ENCODE data around the gene HSDL2. TPM values are rescaled to one million over a fixed set of nuclear protein-coding genes. Genes with fewer than 3 reads are reported as not detected.

Gene HSDL2
- total RNA-seq, 1 donor from 2014 or later: 27.8 TPM

GRCh38 chr9:112403614-112404201, 23.8 kb downstream of the HSDL2 start:
- H3K27me3 Mint-ChIP-seq: no peaks in the 10 kb centered on the region
- no peak overlapping the region for H3K4me3 Mint-ChIP-seq (ENCODE audit: low read depth)
- H3K27ac Mint-ChIP-seq: no peak overlapping the region
- peaks cover 7% of the 10 kb centered on the region for H3K9me3 Mint-ChIP-seq (ENCODE audit: low read depth)
- no peak for DNase-seq (ENCODE audit: low spot score, unreplicated experiment)
- TF ChIP-seq CTCF (IDR thresholded peaks at IDR 0.05; ENCODE audit: unreplicated experiment): no peak
- H3K36me3 Mint-ChIP-seq (ENCODE audit: insufficient read depth): peaks cover 27% of the 10 kb centered on the region
- H3K4me1 Mint-ChIP-seq (ENCODE audit: low read depth): peaks cover 8% of the 10 kb centered on the region

- Mint-ChIP-seq H3K36me3 (ENCODE audit: insufficient read depth) (peaks cover 24% of the 10 kb centered on the region), H3K4me1 (ENCODE audit: low read depth) (peaks cover 8% of the 10 kb centered on the region), H3K27ac (no peak overlapping the region), H3K9me3 (ENCODE audit: low read depth) (no peaks in the 10 kb centered on the region), H3K27me3 (no peaks in the 10 kb centered on the region), H3K4me3 (ENCODE audit: low read depth) (no peak overlapping the region)
- TF ChIP-seq CTCF (IDR thresholded peaks at IDR 0.05; ENCODE audit: unreplicated experiment): no peak
- no peak for DNase-seq (ENCODE audit: low spot score, unreplicated experiment)
Measured at GRCh38 chr9:112404508-112404932, 24.6 kb downstream of the HSDL2 start.

GRCh38 chr9:112408275-112408674, 28.4 kb downstream of the HSDL2 start:
- Mint-ChIP-seq H3K27me3 (no peaks in the 10 kb centered on the region), H3K4me1 (ENCODE audit: low read depth) (no peaks in the 10 kb centered on the region), H3K4me3 (ENCODE audit: low read depth) (no peak overlapping the region), H3K36me3 (ENCODE audit: insufficient read depth) (peaks cover 21% of the 10 kb centered on the region), H3K27ac (no peak overlapping the region), H3K9me3 (ENCODE audit: low read depth) (no peaks in the 10 kb centered on the region)
- DNase-seq (ENCODE audit: low spot score, unreplicated experiment): no peak
- no peak for TF ChIP-seq CTCF (IDR thresholded peaks at IDR 0.05; ENCODE audit: unreplicated experiment)

- no peak for TF ChIP-seq CTCF (IDR thresholded peaks at IDR 0.05; ENCODE audit: unreplicated experiment)
- DNase-seq (ENCODE audit: low spot score, unreplicated experiment): no peak
- Mint-ChIP-seq H3K27me3 (no peaks in the 10 kb centered on the region), H3K36me3 (ENCODE audit: insufficient read depth) (peaks cover 22% of the 10 kb centered on the region), H3K27ac (no peak overlapping the region), H3K4me1 (ENCODE audit: low read depth) (no peaks in the 10 kb centered on the region), H3K4me3 (ENCODE audit: low read depth) (no peak overlapping the region), H3K9me3 (ENCODE audit: low read depth) (no peaks in the 10 kb centered on the region)
Measured at GRCh38 chr9:112408819-112409218, 28.9 kb downstream of the HSDL2 start.

GRCh38 chr9:112409758-112410157, 29.9 kb downstream of the HSDL2 start:
- peaks cover 19% of the 10 kb centered on the region for H3K36me3 Mint-ChIP-seq (ENCODE audit: insufficient read depth)
- H3K9me3 Mint-ChIP-seq (ENCODE audit: low read depth): no peaks in the 10 kb centered on the region
- no peaks in the 10 kb centered on the region for H3K27me3 Mint-ChIP-seq
- H3K27ac Mint-ChIP-seq: no peak overlapping the region
- DNase-seq (ENCODE audit: low spot score, unreplicated experiment): no peak
- TF ChIP-seq CTCF (IDR thresholded peaks at IDR 0.05; ENCODE audit: unreplicated experiment): no peak
- no peak overlapping the region for H3K4me3 Mint-ChIP-seq (ENCODE audit: low read depth)
- no peaks in the 10 kb centered on the region for H3K4me1 Mint-ChIP-seq (ENCODE audit: low read depth)

All from progenitor cell of endocrine pancreas (in vitro differentiated cells).